ENCODE data around the gene TM9SF1. TPM values are rescaled to one million over a fixed set of nuclear protein-coding genes. Genes with fewer than 3 reads are reported as not detected.

TM9SF1 gene
- total RNA-seq, 2 experiments from 2014 or later: 12.9 to 13.0 TPM

GRCh38 chr14:24160499-24160849 lies 34.8 kb downstream of the TM9SF1 start:
- POLR2A ChIA-PET: interaction anchor here (0.6 to 5.0 kb wide), 32 partner anchors 11 to 839 kb away, joined by 3 to 154 read pairs (median 12); partner anchors contain the start of genes CHMP4A, CIDEB, DCAF11 and EMC9
- Mint-ChIP-seq H3K4me3 (peak overlapping the region; percentile 37), H3K27ac (peak overlapping the region; percentile 98), H3K36me3 (ENCODE audit: low read depth) (peaks cover 87% of the 10 kb centered on the region), H3K9me3 (no peaks in the 10 kb centered on the region), H3K4me1 (ENCODE audit: low read depth) (peaks cover 55% of the 10 kb centered on the region), H3K27me3 (no peaks in the 10 kb centered on the region)
- ATAC-seq (ENCODE audit: poor library complexity) (no peak), DNase-seq (no peak)
- Histone ChIP-seq H3K27me3 (ENCODE audit: control insufficient read depth in 1 of 2, insufficient read depth in 2 of 2, low read length in 2 of 2) (no peaks in the 10 kb centered on the region), H3K27ac (ENCODE audit: low read depth in 1 of 2, low read length in 2 of 2) (peak overlapping the region; percentile 97 to 98), H3K36me3 (ENCODE audit: insufficient read depth, low read length) (peaks cover 74% of the 10 kb centered on the region), H3K4me3 (ENCODE audit: low read length) (no peak overlapping the region), H3K4me1 (ENCODE audit: insufficient read depth, low read length) (peaks cover 46% of the 10 kb centered on the region), H3K9me3 (ENCODE audit: control insufficient read depth in 1 of 2, insufficient read depth in 1 of 2, low read length in 2 of 2) (no peaks in the 10 kb centered on the region)
- intact Hi-C loops (cut with DNase I, micrococcal nuclease): loop anchor here (1.0 to 5.0 kb wide), 5 partner anchors 12 to 148 kb away; partner anchors contain the start of genes CHMP4A (in 1 of the 2), DCAF11 (in 1 of the 2), NRL (in 1 of the 2) and PSME1 (in 1 of the 2)
- TF ChIP-seq, protein P1, sequence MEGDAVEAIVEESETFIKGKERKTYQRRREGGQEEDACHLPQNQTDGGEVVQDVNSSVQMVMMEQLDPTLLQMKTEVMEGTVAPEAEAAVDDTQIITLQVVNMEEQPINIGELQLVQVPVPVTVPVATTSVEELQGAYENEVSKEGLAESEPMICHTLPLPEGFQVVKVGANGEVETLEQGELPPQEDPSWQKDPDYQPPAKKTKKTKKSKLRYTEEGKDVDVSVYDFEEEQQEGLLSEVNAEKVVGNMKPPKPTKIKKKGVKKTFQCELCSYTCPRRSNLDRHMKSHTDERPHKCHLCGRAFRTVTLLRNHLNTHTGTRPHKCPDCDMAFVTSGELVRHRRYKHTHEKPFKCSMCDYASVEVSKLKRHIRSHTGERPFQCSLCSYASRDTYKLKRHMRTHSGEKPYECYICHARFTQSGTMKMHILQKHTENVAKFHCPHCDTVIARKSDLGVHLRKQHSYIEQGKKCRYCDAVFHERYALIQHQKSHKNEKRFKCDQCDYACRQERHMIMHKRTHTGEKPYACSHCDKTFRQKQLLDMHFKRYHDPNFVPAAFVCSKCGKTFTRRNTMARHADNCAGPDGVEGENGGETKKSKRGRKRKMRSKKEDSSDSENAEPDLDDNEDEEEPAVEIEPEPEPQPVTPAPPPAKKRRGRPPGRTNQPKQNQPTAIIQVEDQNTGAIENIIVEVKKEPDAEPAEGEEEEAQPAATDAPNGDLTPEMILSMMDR (IDR thresholded peaks at IDR 0.05): no peak
- CTCF ChIA-PET: interaction anchor here (0.6 to 3.1 kb wide), 30 partner anchors 10 to 572 kb away, joined by 3 to 33 read pairs (median 6); partner anchors contain the start of genes CARMIL3, CHMP4A, DCAF11 and EMC9

DNA sequence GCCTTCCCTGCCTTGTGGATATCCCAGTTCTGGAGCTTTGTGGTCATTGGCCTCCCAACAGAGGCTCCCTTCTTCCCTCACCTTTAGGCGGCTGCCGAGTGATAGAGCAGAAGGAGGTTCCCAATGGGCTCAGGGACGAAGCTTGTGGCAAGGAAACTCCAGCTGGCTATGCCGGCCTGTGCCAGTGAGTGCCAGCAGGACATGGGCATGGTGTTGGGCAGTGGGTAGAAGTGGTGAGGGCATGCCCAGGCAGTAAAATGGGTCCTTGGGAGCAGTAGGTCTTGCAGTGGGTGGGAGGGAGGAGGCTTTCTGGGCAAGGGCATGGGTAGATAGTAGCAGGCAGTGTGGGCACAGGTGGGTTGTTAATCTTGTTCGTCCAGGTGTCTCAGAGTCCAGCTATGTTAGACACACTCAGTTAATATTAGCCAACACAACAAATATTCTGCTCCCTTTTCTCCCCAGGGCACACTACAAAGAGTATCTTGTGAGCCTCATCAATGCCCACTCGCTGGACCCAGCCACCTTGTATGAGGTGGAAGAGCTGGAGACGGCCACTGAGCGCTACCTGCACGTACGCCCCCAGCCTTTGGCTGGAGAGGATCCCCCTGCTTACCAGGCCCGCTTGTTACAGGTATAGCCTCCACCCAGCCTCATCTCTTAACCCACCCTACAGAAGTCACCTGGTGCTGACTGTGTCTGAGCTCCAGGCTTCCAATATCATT lies 35.3 kb downstream of the TM9SF1 start:
- H3K27ac ChIP-seq (ENCODE audit: low read depth in 1 of 2, low read length in 2 of 2): peak overlapping the region; percentile 97 to 98
- intact Hi-C loops (cut with DNase I, micrococcal nuclease): loop anchor here (1.0 to 5.0 kb wide), 5 partner anchors 12 to 148 kb away; partner anchors contain the start of genes CHMP4A (in 1 of the 2), DCAF11 (in 1 of the 2), NRL (in 1 of the 2) and PSME1 (in 1 of the 2)
- no peak overlapping the region for H3K4me3 ChIP-seq (ENCODE audit: low read length)
- TF ChIP-seq, protein P1 (IDR thresholded peaks at IDR 0.05): no peak
- H3K4me1 ChIP-seq (ENCODE audit: insufficient read depth, low read length): peaks cover 43% of the 10 kb centered on the region
- ChIA-PET CTCF (interaction anchor here (0.7 to 3.1 kb wide), 12 partner anchors 10 to 277 kb away, joined by 3 to 32 read pairs (median 10); partner anchors contain the start of genes DCAF11, EMC9, IPO4 and NRL), POLR2A (interaction anchor here (0.6 to 5.0 kb wide), 14 partner anchors 11 to 271 kb away, joined by 3 to 154 read pairs (median 44); partner anchors contain the start of genes CHMP4A, DCAF11, EMC9 and IPO4)
- peaks cover 74% of the 10 kb centered on the region for H3K36me3 ChIP-seq (ENCODE audit: insufficient read depth, low read length)
- ATAC-seq (ENCODE audit: poor library complexity) (no peak), DNase-seq (no peak)
- Mint-ChIP-seq H3K9me3 (no peaks in the 10 kb centered on the region), H3K4me1 (ENCODE audit: low read depth) (peaks cover 50% of the 10 kb centered on the region), H3K27ac (peak overlapping the region; percentile 98), H3K27me3 (no peaks in the 10 kb centered on the region), H3K36me3 (ENCODE audit: low read depth) (peaks cover 87% of the 10 kb centered on the region), H3K4me3 (peak overlapping the region; percentile 37)
- H3K9me3 ChIP-seq (ENCODE audit: control insufficient read depth in 1 of 2, insufficient read depth in 1 of 2, low read length in 2 of 2): no peaks in the 10 kb centered on the region
- no peaks in the 10 kb centered on the region for H3K27me3 ChIP-seq (ENCODE audit: control insufficient read depth in 1 of 2, insufficient read depth in 2 of 2, low read length in 2 of 2)

DNA sequence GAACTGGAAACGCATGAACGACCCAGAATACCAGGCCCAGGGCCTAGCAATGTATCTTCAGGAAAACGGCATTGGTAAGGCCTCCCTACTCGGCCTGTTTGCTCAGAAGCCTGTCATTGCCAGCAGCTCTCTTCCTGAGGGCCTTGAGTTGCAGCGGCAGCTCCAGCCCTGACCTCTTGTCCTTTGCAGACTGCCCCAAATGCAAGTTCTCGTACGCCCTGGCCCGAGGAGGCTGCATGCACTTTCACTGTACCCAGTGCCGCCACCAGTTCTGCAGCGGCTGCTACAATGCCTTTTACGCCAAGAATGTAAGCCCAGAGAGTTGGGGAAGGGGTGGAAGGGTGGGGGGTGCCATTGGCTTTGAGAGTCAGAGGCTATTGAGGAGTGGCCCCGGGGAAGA lies 37.9 kb downstream of the TM9SF1 start:
- peaks cover 17% of the 10 kb centered on the region for H3K4me1 ChIP-seq (ENCODE audit: insufficient read depth, low read length)
- peaks cover 59% of the 10 kb centered on the region for H3K36me3 ChIP-seq (ENCODE audit: insufficient read depth, low read length)
- CTCF ChIA-PET: no interaction called here

More for the DNA sequence above, 37.9 kb downstream of the TM9SF1 start:
- Mint-ChIP-seq H3K27ac (peak overlapping the region; percentile 13), H3K36me3 (ENCODE audit: low read depth) (peaks cover 79% of the 10 kb centered on the region), H3K4me3 (no peak overlapping the region), H3K4me1 (ENCODE audit: low read depth) (peaks cover 27% of the 10 kb centered on the region), H3K9me3 (no peaks in the 10 kb centered on the region), H3K27me3 (no peaks in the 10 kb centered on the region)
- no peaks in the 10 kb centered on the region for H3K9me3 ChIP-seq (ENCODE audit: control insufficient read depth in 1 of 2, insufficient read depth in 1 of 2, low read length in 2 of 2)
- ATAC-seq (ENCODE audit: poor library complexity) (no peak), DNase-seq (no peak)
- no peak overlapping the region for H3K4me3 ChIP-seq (ENCODE audit: low read length)
- H3K27me3 ChIP-seq (ENCODE audit: control insufficient read depth in 1 of 2, insufficient read depth in 2 of 2, low read length in 2 of 2): no peaks in the 10 kb centered on the region
- intact Hi-C loops (cut with DNase I, micrococcal nuclease): no loop called here
- TF ChIP-seq, protein P1 (IDR thresholded peaks at IDR 0.05): no peak
- POLR2A ChIA-PET: interaction anchor here (1.6 to 2.8 kb wide), 2 partner anchors 10 to 43 kb away, joined by 7 to 16 read pairs; partner anchors contain the start of genes DCAF11, NRL, PSME2 and RNF31
- H3K27ac ChIP-seq (ENCODE audit: low read depth in 1 of 2, low read length in 2 of 2): no peak overlapping the region
